Measurements from ENCODE around the gene NELL2. TPM values are rescaled to one million over a fixed set of nuclear protein-coding genes. Genes with fewer than 3 reads are reported as not detected.

NELL2 gene
- polyA plus RNA-seq, 3 donors, result 0.09 to 0.98 (median 0.39) TPM

DNA sequence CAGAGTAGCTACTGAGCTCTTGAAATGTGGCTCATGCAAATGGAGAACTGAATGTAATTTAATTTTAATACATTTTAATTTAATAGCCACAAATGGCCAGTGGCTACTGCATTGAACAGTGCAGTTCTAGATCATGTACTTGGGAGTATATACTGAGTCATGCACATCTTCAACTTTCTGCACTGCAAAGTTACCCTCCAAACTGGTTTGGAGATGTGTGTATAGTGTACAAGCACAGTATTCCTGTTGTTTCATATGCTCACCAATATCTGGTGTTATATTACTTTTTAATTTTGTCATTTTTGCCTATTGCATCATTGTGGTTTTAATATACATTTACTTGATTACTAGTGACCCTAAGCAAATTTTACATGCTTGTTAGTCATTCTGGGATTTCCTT, 372.8 kb downstream of the NELL2 start:
- H3K4me3 Mint-ChIP-seq, result no peak overlapping the region
- Histone ChIP-seq H3K4me3 (replicated peaks in 1 of 3; ENCODE audit: low read depth in 2 of 3, low read length in 3 of 3) (no peak overlapping the region), H3K9ac (ENCODE audit: insufficient read depth, low read length, poor library complexity, severe bottlenecking) (no peak overlapping the region), H3K4me2 (replicated peaks; ENCODE audit: extremely low read depth, low read length, poor library complexity, severe bottlenecking) (no peak overlapping the region), H3K27me3 (ENCODE audit: control insufficient read depth in 2 of 2, insufficient read depth in 2 of 2, low read length in 2 of 2) (no peaks in the 10 kb centered on the region), H3K27ac (ENCODE audit: low read depth in 1 of 2, low read length in 2 of 2) (no peak overlapping the region), H2AFZ (ENCODE audit: insufficient read depth, low read depth, low read length, poor library complexity, severe bottlenecking) (no peak overlapping the region), H4K20me1 (ENCODE audit: insufficient read depth, low read length) (no peaks in the 10 kb centered on the region), H3K36me3 (replicated peaks in 1 of 2; ENCODE audit: control insufficient read depth in 1 of 2, insufficient read depth in 2 of 2, low read length in 2 of 2) (no peaks in the 10 kb centered on the region), H3K9me3 (replicated peaks in 1 of 2; ENCODE audit: control insufficient read depth in 1 of 2, insufficient read depth in 1 of 2, low read length in 2 of 2) (peaks cover 21 to 25% of the 10 kb centered on the region in 2 donors), H3K4me1 (ENCODE audit: control insufficient read depth in 1 of 2, insufficient read depth in 2 of 2, low read length in 2 of 2) (no peaks in the 10 kb centered on the region), H3K79me2 (ENCODE audit: insufficient read depth, low read length) (no peaks in the 10 kb centered on the region)
- H3K4me1 Mint-ChIP-seq, result no peaks in the 10 kb centered on the region
- H3K9me3 Mint-ChIP-seq, result peaks cover 0 to 17% (median 11%) of the 10 kb centered on the region in 7 donors
- no peak overlapping the region for H3K27ac Mint-ChIP-seq
- DNase-seq, result no peak
- intact Hi-C loops (cut with micrococcal nuclease), result no loop called here
- H3K36me3 Mint-ChIP-seq, result no peaks in the 10 kb centered on the region
- H3K27me3 Mint-ChIP-seq (ENCODE audit: low read depth in 3 of 3), result peaks cover 0 to 2% (median 0%) of the 10 kb centered on the region in 3 donors
- no peak for TF ChIP-seq CTCF (IDR thresholded peaks at IDR 0.05)

GRCh38 chr12:44502681-44503080, 373.4 kb downstream of the NELL2 start:
- Mint-ChIP-seq H3K27ac (no peak overlapping the region), H3K9me3 (peaks cover 0 to 17% (median 11%) of the 10 kb centered on the region in 7 donors)
- no peak overlapping the region for H3K9ac ChIP-seq (ENCODE audit: insufficient read depth, low read length, poor library complexity, severe bottlenecking)

More at GRCh38 chr12:44502681-44503080, 373.4 kb downstream of the NELL2 start:
- no peak overlapping the region for H3K27ac ChIP-seq (ENCODE audit: low read depth in 1 of 2, low read length in 2 of 2)
- no peaks in the 10 kb centered on the region for H4K20me1 ChIP-seq (ENCODE audit: insufficient read depth, low read length)
- Mint-ChIP-seq H3K4me1 (no peaks in the 10 kb centered on the region), H3K27me3 (ENCODE audit: low read depth in 3 of 3) (peaks cover 0 to 2% (median 0%) of the 10 kb centered on the region in 3 donors), H3K36me3 (no peaks in the 10 kb centered on the region), H3K4me3 (no peak overlapping the region)
- H3K4me1 ChIP-seq (ENCODE audit: control insufficient read depth in 1 of 2, insufficient read depth in 2 of 2, low read length in 2 of 2), result no peaks in the 10 kb centered on the region
- no peak overlapping the region for H3K4me2 ChIP-seq (replicated peaks; ENCODE audit: extremely low read depth, low read length, poor library complexity, severe bottlenecking)
- no peak overlapping the region for H3K4me3 ChIP-seq (replicated peaks in 1 of 3; ENCODE audit: low read depth in 2 of 3, low read length in 3 of 3)
- DNase-seq, result no peak
- no peak for TF ChIP-seq CTCF (IDR thresholded peaks at IDR 0.05)
- no peaks in the 10 kb centered on the region for H3K27me3 ChIP-seq (ENCODE audit: control insufficient read depth in 2 of 2, insufficient read depth in 2 of 2, low read length in 2 of 2)
- no peaks in the 10 kb centered on the region for H3K36me3 ChIP-seq (replicated peaks in 1 of 2; ENCODE audit: control insufficient read depth in 1 of 2, insufficient read depth in 2 of 2, low read length in 2 of 2)
- 95% methylated on average over 10 of the region's 14 CpGs for WGBS (ENCODE audit: insufficient coverage)
- intact Hi-C loops (cut with micrococcal nuclease), result no loop called here
- H3K79me2 ChIP-seq (ENCODE audit: insufficient read depth, low read length), result no peaks in the 10 kb centered on the region
- H2AFZ ChIP-seq (ENCODE audit: insufficient read depth, low read depth, low read length, poor library complexity, severe bottlenecking), result no peak overlapping the region
- H3K9me3 ChIP-seq (replicated peaks in 1 of 2; ENCODE audit: control insufficient read depth in 1 of 2, insufficient read depth in 1 of 2, low read length in 2 of 2), result peaks cover 21 to 25% of the 10 kb centered on the region in 2 donors

Measured in CD14-positive monocyte (primary cell).